WTC11 (cell line): ENCODE results near the gene TNRC18.

Source experiments
- ATF3 ChIP-seq: sonication (generic); formaldehyde crosslinking; conservative IDR thresholded peaks from 2 replicates; pipeline ENCODE4 v1.8.1; 2022; ENCODE audit warnings: mild to moderate bottlenecking, missing genetic modification reagents
- CREB1 ChIP-seq: sonication (generic); formaldehyde crosslinking; IDR thresholded peaks from 2 replicates; pipeline ENCODE4 v1.8.0; 2023; ENCODE audit warnings: mild to moderate bottlenecking, missing genetic modification reagents
- ETV6 ChIP-seq: sonication (generic); formaldehyde crosslinking; IDR thresholded peaks from 2 replicates; pipeline ENCODE4 v1.8.1; 2022; ENCODE audit warnings: mild to moderate bottlenecking, missing genetic modification reagents
- HMGXB4 ChIP-seq: sonication (generic); formaldehyde crosslinking; IDR thresholded peaks from 2 replicates; pipeline ENCODE4 v1.8.1; 2023; ENCODE audit warnings: mild to moderate bottlenecking, moderate library complexity, missing genetic modification reagents
- JUN ChIP-seq: sonication (generic); formaldehyde crosslinking; IDR thresholded peaks from 2 replicates; pipeline ENCODE4 v1.8.0; 2023; ENCODE audit warnings: mild to moderate bottlenecking, missing genetic modification reagents
- SMAD3 ChIP-seq: sonication (generic); formaldehyde crosslinking; IDR thresholded peaks from 2 replicates; pipeline ENCODE4 v1.8.0; 2022; ENCODE audit warnings: missing genetic modification reagents, mild to moderate bottlenecking, borderline replicate concordance
- SP1 ChIP-seq: sonication (generic); formaldehyde crosslinking; conservative IDR thresholded peaks from 2 replicates; pipeline ENCODE4 v1.8.1; 2022; ENCODE audit warnings: missing genetic modification reagents
- TEAD4 ChIP-seq: sonication (generic); formaldehyde crosslinking; IDR thresholded peaks from 2 replicates; pipeline ENCODE4 v1.8.0; 2022; ENCODE audit warnings: mild to moderate bottlenecking, missing genetic modification reagents
- ZNF263 ChIP-seq: sonication (generic); formaldehyde crosslinking; IDR thresholded peaks from 2 replicates; pipeline ENCODE4 v1.8.1; 2022; ENCODE audit warnings: low read depth, mild to moderate bottlenecking, moderate library complexity, missing genetic modification reagents
- TF ChIP-seq, protein P1 (sequence below): fragments of 200-600 bp; IDR thresholded peaks from 2 replicates; pipeline ENCODE4 v1.8.0; 2022; ENCODE audit warnings: antibody characterized with exemption
- TF ChIP-seq, protein P2 (sequence below): sonication (generic); formaldehyde crosslinking; IDR thresholded peaks from 2 replicates; pipeline ENCODE4 v1.8.0; 2022; ENCODE audit warnings: mild to moderate bottlenecking, missing genetic modification reagents
- TF ChIP-seq, protein P3 (sequence below): sonication (generic); formaldehyde crosslinking; IDR thresholded peaks from 2 replicates; pipeline ENCODE4 v1.8.1; 2023; ENCODE audit warnings: mild to moderate bottlenecking, missing genetic modification reagents, moderate library complexity

DNA sequence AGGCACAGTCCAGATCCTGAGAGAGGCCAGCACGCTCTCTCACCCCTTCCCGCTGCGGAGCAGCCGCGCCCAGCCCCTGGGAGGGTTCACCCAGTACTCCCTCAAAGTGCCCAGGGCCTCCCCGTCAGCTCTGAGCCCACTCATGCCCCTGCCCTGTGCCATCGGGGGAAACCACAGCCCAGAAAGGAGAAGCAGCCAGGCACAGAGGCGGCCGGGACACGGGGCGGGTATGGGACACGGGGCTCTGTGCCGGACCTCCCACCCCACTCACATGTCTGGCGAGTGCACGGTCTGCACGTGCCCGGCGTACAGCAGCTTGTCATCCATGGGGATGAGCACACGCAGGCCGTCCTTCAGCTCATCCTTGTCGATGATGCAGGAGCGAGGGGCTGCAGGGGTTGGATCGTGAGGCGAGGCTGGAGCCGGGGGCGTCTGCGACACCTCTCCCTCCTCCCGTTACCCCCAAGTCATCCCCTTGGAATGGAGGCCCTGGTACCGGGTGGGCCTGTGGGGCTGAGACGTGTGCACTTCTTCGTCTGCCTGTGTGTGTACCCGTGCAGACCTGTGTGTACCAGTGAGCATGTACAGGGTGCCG is 102.7 kb downstream of the TNRC18 start:
- TF ChIP-seq CREB1 (CRISPR knock-in tag) (no peak), ATF3 (CRISPR knock-in tag) (no peak), ZNF263 (CRISPR knock-in tag) (no peak), JUN (CRISPR knock-in tag) (no peak), SP1 (no peak), TEAD4 (CRISPR knock-in tag) (no peak), SMAD3 (CRISPR knock-in tag) (no peak), ETV6 (CRISPR knock-in tag) (no peak), HMGXB4 (CRISPR knock-in tag) (no peak)
- TF ChIP-seq, protein P1, sequence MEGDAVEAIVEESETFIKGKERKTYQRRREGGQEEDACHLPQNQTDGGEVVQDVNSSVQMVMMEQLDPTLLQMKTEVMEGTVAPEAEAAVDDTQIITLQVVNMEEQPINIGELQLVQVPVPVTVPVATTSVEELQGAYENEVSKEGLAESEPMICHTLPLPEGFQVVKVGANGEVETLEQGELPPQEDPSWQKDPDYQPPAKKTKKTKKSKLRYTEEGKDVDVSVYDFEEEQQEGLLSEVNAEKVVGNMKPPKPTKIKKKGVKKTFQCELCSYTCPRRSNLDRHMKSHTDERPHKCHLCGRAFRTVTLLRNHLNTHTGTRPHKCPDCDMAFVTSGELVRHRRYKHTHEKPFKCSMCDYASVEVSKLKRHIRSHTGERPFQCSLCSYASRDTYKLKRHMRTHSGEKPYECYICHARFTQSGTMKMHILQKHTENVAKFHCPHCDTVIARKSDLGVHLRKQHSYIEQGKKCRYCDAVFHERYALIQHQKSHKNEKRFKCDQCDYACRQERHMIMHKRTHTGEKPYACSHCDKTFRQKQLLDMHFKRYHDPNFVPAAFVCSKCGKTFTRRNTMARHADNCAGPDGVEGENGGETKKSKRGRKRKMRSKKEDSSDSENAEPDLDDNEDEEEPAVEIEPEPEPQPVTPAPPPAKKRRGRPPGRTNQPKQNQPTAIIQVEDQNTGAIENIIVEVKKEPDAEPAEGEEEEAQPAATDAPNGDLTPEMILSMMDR, result no peak
- TF ChIP-seq, protein P2, sequence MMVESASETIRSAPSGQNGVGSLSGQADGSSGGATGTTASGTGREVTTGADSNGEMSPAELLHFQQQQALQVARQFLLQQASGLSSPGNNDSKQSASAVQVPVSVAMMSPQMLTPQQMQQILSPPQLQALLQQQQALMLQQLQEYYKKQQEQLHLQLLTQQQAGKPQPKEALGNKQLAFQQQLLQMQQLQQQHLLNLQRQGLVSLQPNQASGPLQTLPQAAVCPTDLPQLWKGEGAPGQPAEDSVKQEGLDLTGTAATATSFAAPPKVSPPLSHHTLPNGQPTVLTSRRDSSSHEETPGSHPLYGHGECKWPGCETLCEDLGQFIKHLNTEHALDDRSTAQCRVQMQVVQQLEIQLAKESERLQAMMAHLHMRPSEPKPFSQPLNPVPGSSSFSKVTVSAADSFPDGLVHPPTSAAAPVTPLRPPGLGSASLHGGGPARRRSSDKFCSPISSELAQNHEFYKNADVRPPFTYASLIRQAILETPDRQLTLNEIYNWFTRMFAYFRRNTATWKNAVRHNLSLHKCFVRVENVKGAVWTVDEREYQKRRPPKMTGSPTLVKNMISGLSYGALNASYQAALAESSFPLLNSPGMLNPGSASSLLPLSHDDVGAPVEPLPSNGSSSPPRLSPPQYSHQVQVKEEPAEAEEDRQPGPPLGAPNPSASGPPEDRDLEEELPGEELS (CRISPR knock-in tag), result no peak
- TF ChIP-seq, protein P3, sequence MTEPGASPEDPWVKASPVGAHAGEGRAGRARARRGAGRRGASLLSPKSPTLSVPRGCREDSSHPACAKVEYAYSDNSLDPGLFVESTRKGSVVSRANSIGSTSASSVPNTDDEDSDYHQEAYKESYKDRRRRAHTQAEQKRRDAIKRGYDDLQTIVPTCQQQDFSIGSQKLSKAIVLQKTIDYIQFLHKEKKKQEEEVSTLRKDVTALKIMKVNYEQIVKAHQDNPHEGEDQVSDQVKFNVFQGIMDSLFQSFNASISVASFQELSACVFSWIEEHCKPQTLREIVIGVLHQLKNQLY (CRISPR knock-in tag), result no peak
